CD4-positive, alpha-beta T cell treated with Interleukin-4 for 4 hours (primary cell): ENCODE data around the gene CUL3.
"Not testable (repeated sequence)": the region's sequence is repeated elsewhere in the genome, so short reads cannot be mapped to it uniquely, and the experiment has no call there.

ENCODE experiments used
- DNase-seq: peaks from one replicate; pipeline ENCODE4 v3.0.0-alpha.2; 2020

The CUL3 gene

DNA sequence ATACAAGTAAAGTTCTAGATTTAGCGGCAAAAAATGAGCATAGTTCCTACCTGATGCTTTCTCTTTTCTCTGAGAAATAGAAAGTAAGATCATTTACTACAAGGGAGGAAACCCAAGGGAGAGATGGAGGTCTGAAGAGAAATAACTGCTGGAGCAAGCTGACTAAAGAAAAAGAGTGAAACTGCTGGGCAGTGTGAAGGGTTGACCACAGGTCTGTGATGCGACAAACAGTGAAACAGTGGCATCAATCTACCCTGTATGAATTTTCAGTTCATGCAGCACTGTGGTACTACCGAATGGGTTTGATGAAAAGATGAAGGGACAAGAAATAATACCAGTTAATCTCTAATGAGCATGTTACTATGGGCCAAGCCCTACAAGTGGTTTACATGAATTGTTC lies 52.2 kb downstream of the CUL3 start:
- no peak for DNase-seq

DNA sequence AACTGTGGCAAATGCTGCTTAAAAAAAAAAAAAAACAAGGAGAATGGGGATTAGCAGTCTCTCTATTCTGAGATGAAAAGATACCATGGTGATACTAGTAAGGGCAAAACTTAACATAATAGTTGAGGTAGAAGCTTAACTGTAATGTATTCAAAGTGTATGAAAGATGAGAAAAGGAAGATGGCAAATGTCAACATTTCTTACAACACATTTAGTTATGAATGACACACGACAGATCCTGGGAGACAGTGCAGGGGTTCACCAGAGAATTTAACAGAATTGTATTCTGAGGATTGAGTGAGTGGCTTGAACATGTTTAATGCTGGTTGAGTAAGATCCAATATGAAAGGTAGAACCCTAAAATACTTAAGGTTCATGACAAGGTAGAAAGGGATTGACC lies 52.7 kb downstream of the CUL3 start:
- no peak for DNase-seq

DNA sequence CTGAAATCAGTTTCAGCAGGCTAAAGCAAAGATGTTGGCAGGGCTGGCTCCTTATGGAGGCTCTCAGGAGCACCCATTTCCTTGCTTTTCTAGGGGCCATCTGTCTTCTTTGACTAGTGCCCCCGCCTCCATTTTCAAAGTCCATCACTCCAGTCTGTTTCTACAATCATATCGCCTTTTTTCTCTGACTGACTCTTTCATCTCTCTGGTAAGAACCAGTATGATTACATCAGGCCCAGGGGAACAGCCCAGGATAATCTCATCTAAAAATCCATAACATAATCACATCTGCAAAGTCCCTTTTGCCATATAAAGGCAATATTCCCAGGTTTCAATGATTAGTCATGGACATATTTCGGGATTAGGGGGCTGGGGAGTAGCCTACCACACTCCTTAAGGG lies 57.0 kb downstream of the CUL3 start:
- DNase-seq: no peak

DNA sequence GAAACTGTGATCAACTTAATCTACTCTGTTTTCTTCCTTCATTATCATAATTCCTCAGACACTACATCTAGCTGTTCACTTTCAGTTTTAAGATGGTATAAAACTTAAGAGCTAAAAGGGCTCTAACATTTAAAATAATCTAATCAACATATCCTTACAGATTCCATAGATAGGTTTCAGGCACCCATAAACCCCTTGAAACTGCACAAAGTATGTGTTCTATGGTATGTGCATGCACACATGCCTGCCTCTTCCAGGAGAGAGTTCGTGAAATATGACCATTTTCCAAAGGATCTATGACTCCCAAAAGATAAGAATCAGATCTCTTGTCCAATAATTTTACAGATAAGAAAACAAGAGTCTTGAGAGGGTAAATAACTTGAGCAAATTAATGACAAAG lies 59.4 kb downstream of the CUL3 start:
- DNase-seq: no peak

DNA sequence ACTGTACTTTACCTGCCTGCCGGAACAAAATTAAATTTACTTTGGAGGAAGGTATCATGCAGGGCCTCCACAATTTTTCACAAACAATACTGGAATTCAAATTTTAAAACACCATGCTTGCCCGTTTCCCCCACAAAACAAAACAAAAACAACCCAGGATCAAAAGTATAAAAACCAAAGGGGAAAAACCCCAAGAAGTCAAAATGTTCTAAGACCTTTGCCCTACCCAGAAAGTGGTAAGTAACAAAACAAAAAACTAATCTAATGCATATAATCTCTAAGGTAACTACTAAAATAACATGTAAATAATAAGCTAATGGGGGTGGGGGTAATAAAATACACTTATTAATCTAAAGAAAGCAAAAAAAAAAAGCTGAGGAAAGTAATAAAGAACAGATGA lies 60.5 kb downstream of the CUL3 start:
- DNase-seq: peak; percentile 47

DNA sequence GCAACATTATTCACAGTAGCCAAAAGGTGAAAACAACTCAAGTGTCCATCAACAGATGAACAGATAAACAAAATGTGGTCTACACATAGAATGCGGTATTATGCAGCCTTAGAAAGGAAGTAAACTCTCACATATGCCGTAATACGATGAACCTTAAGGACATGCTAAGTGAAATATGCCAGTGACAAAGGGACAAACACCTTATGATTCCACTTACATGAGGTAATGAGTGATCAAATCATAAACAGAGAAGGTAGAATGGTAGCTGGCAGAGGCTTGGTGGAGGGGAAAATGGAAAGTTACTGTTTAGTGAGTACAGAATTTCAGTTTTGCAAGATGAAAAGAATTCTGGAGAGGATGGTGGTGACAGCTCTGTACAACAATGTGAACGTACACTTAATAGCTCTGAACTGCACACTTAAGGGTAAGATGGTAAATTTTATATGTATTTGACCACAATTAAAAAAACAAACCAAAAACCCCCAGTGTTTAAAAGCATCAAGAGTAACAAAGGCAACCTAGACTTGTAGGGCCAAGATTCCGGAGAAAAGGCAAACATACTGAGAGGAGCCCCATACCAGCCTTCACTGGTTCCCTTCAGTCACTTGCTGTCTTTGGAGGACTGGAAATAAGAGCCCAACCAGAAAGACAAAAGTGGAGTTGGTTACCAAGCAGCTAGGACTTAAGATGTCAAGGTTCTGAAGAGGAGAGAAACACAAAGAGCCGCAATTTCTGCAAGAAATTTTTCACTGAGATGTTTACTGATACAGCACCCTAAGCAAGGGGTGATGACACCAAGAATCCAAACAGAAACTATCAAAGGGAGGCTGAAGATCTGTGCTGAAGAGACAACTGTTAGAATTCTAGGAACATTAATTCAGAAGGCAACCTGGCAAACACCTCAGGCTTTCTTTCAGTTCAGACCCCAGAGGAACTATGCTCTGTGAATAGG lies 61.3 kb downstream of the CUL3 start:
- peak; percentile 51 for DNase-seq

DNA sequence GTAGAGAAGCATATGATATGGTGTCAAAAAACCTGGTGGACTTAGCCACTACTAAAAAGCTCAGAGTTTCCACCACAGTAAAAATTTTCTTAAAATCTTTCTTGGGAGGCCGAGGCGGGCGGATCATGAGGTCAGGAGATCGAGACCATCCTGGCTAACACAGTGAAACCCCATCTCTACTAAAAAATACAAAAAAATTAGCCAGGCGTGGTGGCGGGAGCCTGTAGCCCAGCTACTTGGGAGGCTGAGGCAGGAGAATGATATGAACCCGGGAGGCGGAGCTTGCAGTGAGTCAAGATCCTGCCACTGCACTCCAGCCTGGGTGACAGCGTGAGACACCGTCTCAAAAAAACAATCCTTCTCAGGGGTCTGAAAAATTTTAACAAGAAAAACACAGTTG lies 62.7 kb downstream of the CUL3 start:
- not testable (repeated sequence) for DNase-seq

DNA sequence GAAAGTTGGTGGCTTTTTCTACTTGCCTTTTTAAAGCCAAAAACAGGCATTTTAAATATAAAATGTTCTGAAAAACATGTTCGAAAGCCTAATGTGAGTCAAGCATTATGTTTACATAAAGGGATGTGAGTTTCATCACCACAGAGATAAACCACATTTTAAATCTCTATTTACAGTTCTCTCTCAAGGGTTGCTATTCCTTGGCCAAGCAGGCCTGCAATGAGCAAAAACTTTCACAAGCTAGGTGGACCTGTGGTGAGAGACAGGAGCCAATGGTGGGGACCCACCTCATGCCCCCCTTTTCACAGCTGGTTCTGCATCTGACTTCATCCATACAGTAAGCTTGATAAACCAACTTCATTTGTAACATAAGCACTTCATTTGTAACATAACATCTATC lies 65.1 kb downstream of the CUL3 start:
- DNase-seq: peak; percentile 62

DNA sequence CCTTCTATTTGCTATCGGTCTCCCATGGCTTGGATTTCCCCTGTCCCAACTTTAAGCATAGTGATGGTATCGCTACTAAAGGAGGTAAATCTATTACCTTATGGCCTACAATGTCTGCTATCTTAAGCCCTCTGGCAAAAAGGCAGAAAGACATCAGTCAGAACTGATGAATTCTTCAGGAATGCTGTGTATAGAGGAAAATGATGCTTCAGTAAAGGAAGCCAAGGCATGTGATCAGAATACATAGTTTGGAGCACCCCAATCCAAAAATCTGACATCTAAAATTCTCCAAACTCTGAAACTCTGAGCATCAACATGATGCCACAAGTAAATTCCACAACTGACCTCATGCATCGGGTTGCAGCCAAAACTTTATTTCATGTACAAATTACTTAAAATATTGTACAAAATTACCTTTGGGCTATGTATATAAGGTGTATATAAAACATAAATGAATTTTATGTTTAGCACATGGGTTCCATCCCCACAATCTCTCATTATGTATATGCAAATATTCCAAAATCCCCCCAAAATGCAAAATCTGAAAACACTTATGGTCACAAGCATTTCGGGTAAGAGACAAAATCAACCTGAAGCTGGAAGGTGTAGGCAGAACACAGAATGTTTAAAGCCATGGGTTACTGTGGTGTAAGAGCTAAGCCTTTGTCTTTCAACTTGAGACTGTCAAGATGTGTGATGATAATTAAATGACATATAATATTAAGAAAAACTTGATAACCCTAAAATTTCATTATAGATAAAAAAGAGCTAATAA lies 66.2 kb downstream of the CUL3 start:
- no peak for DNase-seq

DNA sequence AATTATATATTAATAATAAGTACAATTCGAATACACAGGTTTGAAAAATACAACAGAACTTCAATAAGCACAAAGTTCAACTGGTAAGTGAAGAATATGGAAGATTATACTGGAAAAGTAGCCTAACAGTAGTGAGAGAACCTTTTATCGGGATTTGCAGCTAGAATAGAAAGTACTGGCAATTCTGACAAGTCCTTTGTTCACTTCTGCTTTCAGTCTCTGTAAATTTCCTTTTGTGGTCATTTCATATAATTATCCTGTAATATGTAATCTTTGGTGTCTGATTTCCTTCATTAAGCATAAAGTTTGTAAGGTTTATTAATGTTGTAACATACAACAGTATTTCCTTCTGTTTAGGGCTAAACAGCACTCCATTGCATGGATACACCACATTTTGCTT lies 67.2 kb downstream of the CUL3 start:
- no peak for DNase-seq

DNA sequence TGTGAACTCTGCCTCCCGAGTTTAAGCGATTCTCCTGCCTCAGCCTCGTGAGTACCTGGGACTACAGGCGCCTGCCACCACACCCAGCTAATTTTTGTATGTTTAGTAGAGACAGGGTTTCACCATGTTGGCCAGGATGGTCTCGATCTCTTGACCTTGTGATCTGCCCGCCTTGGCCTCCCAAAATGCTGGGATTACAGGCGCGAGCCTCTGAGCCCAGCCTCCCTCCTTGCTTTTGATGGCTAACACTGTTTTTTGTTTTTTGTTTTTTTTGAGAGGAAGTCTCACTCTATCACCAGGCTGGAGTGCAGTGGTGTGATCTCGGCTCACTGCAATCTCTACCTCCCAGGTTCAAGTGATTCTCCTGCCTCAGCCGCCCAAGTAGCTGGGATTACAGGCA lies 68.8 kb downstream of the CUL3 start:
- not testable (repeated sequence) for DNase-seq

DNA sequence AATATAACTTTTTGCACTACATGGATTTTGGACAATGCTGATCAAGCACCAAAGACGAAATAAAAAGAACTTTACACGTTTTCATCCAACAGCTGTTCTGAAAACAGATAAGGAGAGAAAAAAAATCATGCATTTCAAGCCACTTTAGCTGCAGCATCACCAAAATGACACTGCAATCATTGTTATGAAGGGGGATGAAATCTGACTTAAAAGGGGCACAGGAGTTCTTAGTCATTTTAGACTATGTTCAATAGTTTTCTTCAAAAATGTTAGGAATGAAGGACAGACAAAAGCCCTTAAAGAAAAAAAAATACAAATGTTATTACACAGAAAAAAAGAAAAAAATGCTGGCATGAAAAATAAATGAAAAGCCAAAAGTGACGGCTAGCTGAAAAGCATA lies 71.2 kb downstream of the CUL3 start:
- no peak for DNase-seq

DNA sequence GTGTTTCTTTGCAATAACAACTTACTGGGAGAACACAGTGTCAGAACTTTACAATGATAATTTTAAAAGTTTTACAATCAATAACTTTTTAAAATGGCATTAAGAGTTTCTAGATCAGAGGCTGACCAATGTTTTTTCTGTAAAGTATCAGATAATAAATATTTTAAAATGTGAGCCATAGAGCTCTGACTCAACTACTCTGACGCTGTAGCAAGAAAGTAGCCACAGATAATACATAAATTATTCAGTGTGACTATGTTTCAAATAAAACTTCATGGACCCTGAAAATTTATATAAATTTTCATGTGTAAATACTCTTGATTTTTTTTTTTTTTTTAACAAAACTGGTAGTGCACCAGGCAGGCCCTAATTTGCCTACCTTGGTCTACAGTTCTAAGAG lies 77.4 kb downstream of the CUL3 start:
- DNase-seq: no peak

DNA sequence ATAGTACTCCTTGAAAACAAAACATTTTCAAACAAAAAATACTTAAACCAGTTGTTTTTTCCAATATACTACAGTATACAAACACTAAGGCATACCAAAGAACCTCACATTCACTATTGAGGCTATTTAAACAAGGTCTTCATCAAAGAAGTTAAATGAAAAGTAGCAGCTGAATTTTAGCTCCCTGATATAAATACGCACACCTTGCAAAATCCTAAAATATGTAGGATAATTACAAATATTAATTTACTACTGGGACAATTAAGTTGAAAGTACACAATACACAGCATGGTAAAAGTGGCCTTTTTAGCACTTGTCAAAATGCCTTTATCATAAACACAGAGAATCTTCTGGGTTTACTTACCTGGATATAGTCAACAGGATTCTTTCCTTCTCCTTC lies 78.7 kb downstream of the CUL3 start:
- no peak for DNase-seq

DNA sequence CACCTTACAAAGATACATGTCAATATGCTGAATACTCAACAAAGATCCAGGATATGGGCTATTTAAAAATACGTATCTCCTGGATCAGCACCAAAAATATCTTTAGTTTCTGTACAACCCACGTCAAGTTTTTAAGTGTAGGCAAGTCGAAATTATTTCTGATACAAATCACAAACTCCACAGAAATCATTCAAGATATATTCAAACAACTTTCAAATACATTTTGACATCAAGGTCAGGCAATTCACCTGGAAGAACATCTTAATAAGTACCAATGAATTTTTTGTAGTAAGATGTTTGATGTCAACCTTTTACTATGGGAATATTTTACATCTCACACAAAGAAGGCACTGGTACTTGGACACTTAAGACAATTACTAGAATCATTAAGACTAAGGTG lies 86.2 kb downstream of the CUL3 start:
- no peak for DNase-seq

DNA sequence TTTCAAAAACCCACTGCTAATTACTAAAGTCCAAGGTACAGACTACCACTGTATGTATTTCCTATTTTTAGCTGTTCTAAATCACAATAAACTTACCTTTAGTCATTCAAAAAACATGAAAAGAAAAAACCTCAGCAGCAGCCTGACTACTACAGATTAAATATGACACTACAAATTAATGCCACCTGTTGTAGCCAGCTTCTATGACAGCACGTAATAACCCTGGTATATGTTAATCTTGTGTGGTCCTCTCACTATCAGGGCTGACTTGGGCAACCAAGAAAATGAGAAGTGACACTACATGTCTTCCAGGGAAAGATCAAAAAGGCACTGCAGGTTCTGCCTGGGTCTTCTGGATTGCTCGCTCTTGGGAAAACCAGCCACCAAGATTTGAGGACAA lies 92.6 kb downstream of the CUL3 start:
- no peak for DNase-seq

DNA sequence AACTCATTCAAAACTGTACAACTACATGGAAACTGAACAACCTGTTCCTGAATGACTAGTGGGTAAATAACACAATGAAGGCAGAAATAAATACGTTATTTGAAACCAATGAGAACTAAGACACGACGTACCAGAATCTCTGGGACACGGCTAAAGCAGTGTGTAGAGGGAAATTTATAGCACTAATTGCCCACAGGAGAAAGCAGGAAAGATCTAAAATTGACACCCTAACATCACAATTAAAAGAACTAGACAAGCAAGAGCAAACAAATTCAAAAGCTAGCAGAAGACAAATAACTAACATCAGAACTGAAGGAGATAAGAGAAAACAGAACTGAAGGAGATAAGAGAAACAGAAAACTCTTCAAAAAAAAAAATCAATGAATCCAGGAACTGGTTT lies 97.2 kb downstream of the CUL3 start:
- DNase-seq: not testable (repeated sequence)

DNA sequence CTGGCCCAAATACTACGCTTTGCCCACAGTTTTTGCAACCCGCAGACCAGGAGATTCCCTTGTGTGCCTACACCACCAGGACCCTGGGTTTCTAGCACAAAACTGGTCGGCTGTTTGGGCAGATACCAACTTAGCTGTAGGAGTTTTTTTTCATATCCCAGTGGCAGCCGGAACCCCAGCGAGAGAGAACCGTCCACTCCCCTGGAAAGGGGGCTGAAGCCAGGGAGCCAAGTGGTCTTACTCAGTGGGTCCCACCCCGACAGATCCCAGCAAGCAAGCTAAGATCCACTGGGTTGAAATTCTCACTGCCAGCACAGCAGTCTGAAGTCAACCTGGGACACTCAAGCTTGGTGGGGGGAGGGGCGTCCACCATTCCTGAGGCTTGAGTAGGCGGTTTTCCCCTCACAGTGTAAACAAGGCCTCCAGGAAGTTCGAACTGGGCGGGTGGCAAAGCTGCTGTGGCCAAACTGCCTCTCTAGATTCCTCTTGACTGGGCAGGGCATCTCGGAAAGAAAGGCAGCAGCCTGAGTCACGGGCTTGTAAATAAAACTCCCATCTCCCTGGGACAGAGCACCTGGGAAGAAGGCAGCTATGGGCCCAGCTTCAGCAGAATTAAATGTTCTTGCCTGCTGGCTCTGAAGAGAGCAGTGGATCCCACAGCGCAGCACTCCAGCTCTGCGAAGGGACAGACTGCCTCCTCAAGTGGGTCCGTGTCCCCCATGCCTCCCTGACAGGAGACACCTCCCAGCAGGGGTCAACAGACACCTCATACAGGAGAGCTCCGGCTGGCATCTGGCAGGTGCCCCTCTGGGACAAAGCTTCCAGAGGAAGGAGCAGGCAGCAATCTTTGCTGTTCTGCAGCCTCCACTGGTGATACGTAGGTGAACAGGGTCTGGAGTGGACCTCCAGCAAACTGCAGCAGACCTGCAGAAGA lies 99.8 kb downstream of the CUL3 start:
- not testable (repeated sequence) for DNase-seq

DNA sequence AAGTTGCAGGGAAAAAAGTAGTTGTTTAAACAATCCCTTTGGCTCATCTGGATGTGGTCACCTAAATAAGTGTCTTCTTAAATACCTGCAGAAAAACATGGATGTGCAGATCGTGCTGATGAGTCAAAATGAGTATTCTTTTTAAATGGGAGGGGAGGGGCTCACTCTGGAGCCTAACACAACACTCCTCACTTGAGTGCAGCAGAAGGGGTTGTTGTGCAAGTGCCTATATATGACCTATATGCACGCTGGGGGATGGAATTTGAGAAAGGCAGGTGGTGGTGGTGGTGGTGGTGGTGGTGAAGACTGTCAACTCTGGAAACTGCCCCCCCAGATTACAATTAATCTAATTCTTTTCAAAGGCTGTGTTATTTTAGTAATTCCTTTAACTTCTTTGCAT lies 105.3 kb downstream of the CUL3 start:
- no peak for DNase-seq

DNA sequence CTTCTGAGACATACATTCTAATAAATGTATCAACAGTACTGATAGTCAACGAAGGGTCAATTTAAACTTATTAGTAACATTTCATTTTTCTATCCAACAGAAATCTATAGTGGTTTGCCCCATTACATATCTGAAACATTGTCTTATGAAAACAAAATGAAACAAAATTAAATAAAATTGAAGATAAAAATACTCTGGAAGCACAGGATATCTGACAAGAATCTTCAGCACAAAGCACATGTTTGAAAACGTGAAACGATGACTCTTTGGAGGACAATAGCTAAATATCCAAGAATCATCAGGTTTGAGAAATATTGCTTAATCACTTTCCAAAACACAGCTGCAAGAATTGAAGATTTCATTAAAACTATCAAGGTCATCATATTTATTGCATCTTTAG lies 112.3 kb downstream of the CUL3 start:
- no peak for DNase-seq

DNA sequence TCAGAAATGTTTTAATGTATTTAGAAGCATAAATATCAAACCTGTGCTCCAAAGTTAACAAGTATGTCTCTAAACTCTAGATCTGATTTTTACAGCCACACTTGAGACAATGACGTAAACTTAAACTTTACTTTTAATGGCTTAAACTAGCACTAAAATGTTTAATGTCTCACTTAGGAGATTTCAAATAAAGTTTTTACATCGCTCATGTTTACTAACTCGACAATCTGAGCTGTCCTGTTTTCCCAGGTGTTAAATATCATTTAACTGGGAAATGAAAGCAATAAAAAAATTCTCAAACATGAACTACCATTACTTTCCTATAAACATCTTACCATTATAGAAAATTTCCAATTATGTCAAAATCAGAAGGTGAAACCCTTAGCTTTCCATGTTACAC lies 113.0 kb downstream of the CUL3 start:
- DNase-seq: no peak

DNA sequence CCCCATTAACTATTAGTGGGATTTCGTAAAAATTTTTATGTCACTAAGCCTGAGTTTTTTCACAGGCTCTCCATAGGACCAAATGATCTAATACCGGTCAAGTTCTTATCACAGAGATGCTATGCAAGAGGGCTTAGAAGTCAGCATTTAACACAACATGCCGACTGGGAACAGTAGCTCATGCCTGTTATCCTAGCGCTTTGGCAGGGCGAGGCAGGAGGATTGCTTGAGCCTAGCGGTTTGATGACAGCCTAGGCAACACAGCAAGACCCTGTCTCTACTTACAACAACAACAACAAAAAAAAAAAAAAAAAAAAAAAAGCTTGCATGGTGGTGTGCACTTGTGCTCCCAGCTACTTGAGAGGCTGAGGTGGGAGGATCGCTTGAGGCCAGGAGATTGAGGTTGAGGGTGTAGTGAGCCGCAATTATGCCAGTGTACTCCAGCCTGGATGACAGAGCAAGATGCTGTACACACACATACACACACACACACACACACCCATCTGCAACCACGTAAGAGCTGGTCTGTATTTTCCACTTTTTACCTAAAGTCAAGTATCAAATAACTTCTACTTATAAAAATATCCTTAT lies 115.7 kb downstream of the CUL3 start:
- DNase-seq: no peak
